ENCODE results near the gene DNAJC27. TPM values are rescaled to one million over a fixed set of nuclear protein-coding genes. Genes with fewer than 3 reads are reported as not detected.

Gene DNAJC27
- total and polyA plus RNA-seq, 9 of the 15 experiments (the other 6 are each of a cell fraction or from before 2014, with no cell fraction given), result 0.53 to 5.9 (median 3.0) TPM

DNA sequence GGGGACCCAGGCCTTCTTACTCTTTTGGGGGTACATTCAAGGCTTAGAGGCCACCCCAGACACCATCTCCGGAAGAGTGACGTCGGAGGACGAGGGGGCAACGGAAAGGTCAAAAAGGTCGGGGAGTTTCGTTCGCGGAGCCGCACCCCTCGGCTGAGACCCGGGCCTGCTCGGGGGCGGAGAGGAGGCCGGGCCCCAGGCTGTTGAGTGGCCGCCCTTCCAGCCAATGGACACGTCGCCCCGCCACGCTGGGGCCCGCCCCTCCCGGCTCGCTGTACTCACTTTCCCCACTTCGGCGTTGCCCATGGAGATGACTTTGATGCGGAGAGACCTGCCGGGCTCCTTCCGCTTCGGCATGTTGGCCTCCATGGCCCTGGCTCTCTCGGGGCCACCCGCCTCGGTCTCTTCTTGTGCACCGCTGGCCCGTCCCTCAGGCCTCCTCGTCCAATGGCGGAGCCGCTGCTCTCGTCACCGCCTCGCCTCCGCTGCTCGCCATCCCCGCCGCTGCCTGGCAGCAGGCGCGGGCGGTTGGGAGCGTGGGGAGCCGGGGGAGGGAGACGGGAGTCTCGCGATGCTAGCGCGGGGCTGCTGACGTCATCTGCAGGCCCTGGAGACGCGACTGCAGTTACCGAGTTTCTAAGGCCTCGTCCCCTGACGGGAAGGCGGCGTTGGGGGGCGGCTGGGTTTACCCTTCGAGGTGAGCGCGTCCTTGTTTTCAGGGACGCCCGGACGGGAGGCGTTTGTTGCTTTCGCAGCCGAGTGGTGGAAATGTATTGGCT lies at the start of gene DNAJC27 (continued):
- TF ChIP-seq MGA (IDR thresholded peaks at IDR 0.05) (no peak; the same call in none of the 2 replicates), SRF (CRISPR knock-in tag; IDR thresholded peaks at IDR 0.05) (0 out of 4 replicates have a peak, but pooled peaks of 1 of the 2 experiments have one; percentile 56), NR2F6 (CRISPR knock-in tag; IDR thresholded peaks at IDR 0.05) (peak; percentile 86), XRCC5 (IDR thresholded peaks at IDR 0.05; ENCODE audit: low read depth, low read length) (no peak), ETS2 (tag; IDR thresholded peaks at IDR 0.05; ENCODE audit: borderline replicate concordance, poor library complexity, severe bottlenecking) (no peak), ZKSCAN8 (CRISPR knock-in tag; IDR thresholded peaks at IDR 0.05) (no peak), PTBP1 (IDR thresholded peaks at IDR 0.05; ENCODE audit: low read depth, low read length) (no peak), NFIX (CRISPR knock-in tag; IDR thresholded peaks at IDR 0.05; ENCODE audit: low read depth) (no peak), FOXA1 (IDR thresholded peaks at IDR 0.05; ENCODE audit: borderline replicate concordance) (no peak), ZNF274 (IDR thresholded peaks at IDR 0.05; ENCODE audit: borderline replicate concordance, low read depth, low read length) (no peak)
- TF ChIP-seq, protein P1, sequence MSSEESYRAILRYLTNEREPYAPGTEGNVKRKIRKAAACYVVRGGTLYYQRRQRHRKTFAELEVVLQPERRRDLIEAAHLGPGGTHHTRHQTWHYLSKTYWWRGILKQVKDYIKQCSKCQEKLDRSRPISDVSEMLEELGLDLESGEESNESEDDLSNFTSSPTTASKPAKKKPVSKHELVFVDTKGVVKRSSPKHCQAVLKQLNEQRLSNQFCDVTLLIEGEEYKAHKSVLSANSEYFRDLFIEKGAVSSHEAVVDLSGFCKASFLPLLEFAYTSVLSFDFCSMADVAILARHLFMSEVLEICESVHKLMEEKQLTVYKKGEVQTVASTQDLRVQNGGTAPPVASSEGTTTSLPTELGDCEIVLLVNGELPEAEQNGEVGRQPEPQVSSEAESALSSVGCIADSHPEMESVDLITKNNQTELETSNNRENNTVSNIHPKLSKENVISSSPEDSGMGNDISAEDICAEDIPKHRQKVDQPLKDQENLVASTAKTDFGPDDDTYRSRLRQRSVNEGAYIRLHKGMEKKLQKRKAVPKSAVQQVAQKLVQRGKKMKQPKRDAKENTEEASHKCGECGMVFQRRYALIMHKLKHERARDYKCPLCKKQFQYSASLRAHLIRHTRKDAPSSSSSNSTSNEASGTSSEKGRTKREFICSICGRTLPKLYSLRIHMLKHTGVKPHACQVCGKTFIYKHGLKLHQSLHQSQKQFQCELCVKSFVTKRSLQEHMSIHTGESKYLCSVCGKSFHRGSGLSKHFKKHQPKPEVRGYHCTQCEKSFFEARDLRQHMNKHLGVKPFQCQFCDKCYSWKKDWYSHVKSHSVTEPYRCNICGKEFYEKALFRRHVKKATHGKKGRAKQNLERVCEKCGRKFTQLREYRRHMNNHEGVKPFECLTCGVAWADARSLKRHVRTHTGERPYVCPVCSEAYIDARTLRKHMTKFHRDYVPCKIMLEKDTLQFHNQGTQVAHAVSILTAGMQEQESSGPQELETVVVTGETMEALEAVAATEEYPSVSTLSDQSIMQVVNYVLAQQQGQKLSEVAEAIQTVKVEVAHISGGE (CRISPR knock-in tag; IDR thresholded peaks at IDR 0.05), result peak in 1 of 3 experiments; percentile 38; a peak in 1 of 6 replicates

Measured in K562 (cell line).